GM21723 (cell line): Measurements from ENCODE around the gene L3HYPDH.

Experiments used
- ATAC-seq: cut with Tn5 transposase; IDR thresholded peaks from one replicate; pipeline ENCODE4 v1.9.1; 2021; ENCODE audit warnings: mild to moderate bottlenecking, moderate library complexity; ENCODE audit not compliant: unreplicated experiment

The L3HYPDH gene

GRCh38 chr14:59427653-59428580, 56.3 kb downstream of the L3HYPDH start:
- no peak for ATAC-seq

GRCh38 chr14:59425322-59425935, 58.8 kb downstream of the L3HYPDH start:
- no peak for ATAC-seq

GRCh38 chr14:59424341-59425071, 59.7 kb downstream of the L3HYPDH start:
- no peak for ATAC-seq
